Endothelial cell of umbilical vein (primary cell): ENCODE data around the gene GUCD1.

Source experiments
- EZH2 ChIP-seq: IDR thresholded peaks from 2 replicates; pipeline ENCODE4 v1.6.1; 2012; ENCODE audit warnings: borderline replicate concordance, low read depth, mild to moderate bottlenecking, moderate library complexity, low read length, inconsistent platforms; ENCODE audit not compliant: severe bottlenecking
- FOS ChIP-seq: IDR thresholded peaks from 2 replicates; pipeline ENCODE4 v1.6.1; 2011; ENCODE audit warnings: mild to moderate bottlenecking, low read length, moderate library complexity, borderline replicate concordance; ENCODE audit not compliant: insufficient read depth
- MAX ChIP-seq: IDR thresholded peaks from 2 replicates; pipeline ENCODE4 v1.6.1; 2011; ENCODE audit not compliant: insufficient read depth, insufficient read length
- POLR2A ChIP-seq: IDR thresholded peaks from 2 replicates; pipeline ENCODE4 v1.6.1; 2012; ENCODE audit warnings: low read depth, mild to moderate bottlenecking, control low read depth, low read length
- TF ChIP-seq, protein P1 (sequence below), 2 donors: IDR thresholded peaks; 1 replicate in 1 of 2; 2 replicates in 1 of 2; pipeline ENCODE4 v1.5.1; 2011; ENCODE audit warnings: low read length in 2 of 2, mild to moderate bottlenecking in 2 of 2, moderate library complexity in 2 of 2, control low read depth in 1 of 2, inconsistent platforms in 1 of 2, low read depth in 1 of 2; ENCODE audit not compliant: insufficient read depth in 1 of 2; ENCODE audit errors: extremely low read depth in 1 of 2

GRCh38 chr22:24521791-24522245 lies 33.1 kb downstream of the GUCD1 start:
- TF ChIP-seq, protein P1, sequence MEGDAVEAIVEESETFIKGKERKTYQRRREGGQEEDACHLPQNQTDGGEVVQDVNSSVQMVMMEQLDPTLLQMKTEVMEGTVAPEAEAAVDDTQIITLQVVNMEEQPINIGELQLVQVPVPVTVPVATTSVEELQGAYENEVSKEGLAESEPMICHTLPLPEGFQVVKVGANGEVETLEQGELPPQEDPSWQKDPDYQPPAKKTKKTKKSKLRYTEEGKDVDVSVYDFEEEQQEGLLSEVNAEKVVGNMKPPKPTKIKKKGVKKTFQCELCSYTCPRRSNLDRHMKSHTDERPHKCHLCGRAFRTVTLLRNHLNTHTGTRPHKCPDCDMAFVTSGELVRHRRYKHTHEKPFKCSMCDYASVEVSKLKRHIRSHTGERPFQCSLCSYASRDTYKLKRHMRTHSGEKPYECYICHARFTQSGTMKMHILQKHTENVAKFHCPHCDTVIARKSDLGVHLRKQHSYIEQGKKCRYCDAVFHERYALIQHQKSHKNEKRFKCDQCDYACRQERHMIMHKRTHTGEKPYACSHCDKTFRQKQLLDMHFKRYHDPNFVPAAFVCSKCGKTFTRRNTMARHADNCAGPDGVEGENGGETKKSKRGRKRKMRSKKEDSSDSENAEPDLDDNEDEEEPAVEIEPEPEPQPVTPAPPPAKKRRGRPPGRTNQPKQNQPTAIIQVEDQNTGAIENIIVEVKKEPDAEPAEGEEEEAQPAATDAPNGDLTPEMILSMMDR (IDR thresholded peaks at IDR 0.05; ENCODE audit: extremely low read depth in 1 of 2, insufficient read depth in 1 of 2, low read depth in 1 of 2, low read length in 2 of 2) = peak; percentile 37 to 52
- no peak for TF ChIP-seq EZH2
- TF ChIP-seq POLR2A = no peak
- TF ChIP-seq MAX = no peak
- TF ChIP-seq FOS = peak; percentile 37
